C1 segment of cervical spinal cord (tissue), 14 donors: ENCODE measurements around the gene HSPA12A.

Source experiments
- DNase-seq, 14 donors: peaks; one replicate each; lab custom pipeline; 2025; lab: John Stamatoyannopoulos, UW

The HSPA12A gene, protein sequence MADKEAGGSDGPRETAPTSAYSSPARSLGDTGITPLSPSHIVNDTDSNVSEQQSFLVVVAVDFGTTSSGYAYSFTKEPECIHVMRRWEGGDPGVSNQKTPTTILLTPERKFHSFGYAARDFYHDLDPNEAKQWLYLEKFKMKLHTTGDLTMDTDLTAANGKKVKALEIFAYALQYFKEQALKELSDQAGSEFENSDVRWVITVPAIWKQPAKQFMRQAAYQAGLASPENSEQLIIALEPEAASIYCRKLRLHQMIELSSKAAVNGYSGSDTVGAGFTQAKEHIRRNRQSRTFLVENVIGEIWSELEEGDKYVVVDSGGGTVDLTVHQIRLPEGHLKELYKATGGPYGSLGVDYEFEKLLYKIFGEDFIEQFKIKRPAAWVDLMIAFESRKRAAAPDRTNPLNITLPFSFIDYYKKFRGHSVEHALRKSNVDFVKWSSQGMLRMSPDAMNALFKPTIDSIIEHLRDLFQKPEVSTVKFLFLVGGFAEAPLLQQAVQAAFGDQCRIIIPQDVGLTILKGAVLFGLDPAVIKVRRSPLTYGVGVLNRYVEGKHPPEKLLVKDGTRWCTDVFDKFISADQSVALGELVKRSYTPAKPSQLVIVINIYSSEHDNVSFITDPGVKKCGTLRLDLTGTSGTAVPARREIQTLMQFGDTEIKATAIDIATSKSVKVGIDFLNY

DNA sequence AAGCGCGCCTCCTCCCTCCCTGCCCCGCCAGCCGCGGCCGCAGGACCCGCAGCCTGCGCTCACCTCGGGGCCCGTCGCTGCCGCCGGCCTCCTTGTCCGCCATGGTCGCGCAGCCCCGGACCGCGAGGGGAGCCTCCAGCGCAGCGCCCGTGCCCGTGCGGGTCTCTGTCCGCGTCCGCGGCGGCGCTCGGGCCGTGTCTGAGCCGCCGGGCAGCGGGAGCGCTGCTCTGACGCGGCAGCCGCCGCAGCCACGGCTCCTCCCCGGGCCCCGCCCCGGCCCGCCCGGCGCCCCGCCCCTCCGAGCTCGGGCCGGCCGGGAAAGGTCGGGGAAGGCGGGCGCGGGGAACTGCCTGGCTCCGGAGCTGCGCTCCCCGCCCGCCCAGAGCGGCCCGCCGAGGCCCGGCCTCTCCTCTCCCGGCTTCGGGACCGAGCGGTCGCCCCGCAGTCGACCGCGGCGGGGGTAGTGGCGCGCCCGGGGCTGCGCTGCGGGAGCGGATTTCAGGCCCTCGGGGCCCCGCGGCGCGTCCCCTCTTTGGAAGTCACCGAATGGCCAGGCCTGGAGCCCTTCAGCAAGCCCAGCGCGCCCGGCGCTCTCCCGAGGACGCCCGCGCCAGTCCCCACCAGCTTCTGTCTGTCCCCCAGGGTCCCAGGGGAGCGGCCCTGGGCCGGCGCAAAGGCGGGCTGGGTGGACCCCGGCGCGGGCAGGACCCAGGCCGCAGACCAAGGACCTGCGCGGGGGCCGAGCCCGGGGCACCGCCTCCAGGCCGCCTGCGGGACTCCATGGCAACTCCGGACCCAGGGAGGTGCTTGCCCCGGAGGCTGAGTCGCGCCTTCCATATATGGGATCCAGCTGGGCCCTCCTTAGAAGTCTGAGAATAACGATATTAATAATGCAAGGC lies at the start of gene HSPA12A:
Gene HSPA12A, minus strand, starts transcription at position 200 of the 899 bp plus-strand sequence. Its CDS starts 97 bp downstream, at position 103.
- peak in 13 of 14 donors; percentile 27 to 82 (median 55) for DNase-seq

DNA sequence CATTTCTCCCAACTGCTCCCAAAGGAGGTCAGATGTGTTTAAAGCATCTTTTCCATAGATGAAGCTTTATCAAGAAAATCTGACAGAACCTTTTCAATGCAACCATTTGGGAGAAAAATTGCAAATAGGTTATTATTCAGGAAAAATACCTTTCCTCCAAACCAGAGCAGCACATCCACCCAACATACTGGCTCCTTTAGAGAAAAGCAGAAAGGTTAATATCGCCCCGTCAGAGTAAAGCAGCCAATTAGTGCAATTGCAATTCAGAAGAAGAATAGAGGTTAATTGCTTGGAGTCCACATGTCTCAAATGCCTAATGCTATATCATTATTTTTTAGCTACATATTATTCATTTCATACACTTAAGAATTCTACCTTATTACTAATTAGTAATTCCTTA lies 48.9 kb upstream of the HSPA12A start:
- no peak for DNase-seq

DNA sequence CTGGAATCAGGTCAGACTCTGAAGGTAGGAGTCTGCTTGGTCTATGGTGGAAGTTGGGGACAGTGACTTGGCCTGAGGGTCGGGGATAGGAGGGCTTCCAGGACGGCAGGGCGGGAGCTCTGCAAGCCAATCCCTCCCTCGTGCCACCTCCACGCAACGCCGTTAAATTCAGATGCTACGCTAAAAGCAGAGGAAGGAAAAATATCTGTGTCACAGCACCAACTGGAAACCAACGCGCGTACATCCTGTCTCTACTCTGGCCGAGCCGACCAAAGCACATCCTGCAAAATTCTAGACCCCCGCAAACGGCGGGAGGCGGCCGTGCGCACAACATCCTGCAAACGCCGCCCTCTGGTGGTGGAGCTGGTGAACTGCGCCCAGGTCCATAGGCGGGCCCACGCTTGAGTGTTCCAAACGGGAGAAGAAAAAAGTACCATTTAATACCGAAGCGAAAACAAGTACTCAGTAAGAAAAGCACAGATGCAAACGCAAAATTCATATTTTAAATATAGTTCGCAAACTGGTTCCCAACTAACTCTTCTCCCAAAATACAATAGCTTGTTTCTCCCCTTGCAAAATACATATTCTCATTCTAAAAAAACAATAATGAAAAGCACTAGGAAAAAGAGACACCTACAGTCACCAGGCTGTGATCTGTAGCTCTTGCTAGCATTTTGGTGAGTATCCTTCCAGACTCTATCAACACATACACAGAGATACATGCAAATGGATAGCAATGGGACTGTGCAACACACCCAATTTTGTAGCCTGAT lies 45.7 kb upstream of the HSPA12A start:
- DNase-seq, result peak in 13 of 14 donors; percentile 8 to 76 (median 40)

DNA sequence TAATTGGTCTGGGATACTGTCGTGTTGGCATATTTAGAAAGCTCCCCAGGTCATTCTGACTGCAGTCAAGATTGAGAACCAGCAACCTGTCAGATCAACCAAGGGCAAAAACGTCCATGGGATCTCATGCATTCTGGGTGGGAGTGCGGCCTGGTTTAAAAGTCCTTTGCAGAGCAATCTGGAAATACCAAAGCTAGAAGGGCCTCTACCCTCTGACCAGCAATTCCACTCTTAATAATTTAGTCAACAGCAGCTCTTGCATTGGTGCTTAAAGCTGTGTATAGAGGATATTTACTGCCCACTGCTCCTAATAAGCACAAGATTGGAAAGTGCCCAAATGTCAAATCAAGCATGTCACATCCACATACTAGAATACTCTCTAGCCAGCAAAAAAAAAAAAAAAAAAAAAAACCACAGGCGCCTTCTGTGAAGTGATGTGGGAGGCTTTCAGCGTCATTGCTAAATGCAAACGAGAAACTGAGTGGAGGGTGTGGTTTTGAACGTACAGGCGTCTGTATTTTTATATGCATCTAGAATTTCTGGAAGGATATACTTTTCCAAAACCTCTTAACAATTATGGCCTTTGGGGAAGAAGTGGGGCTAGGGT lies 44.8 kb upstream of the HSPA12A start:
- DNase-seq, result no peak

DNA sequence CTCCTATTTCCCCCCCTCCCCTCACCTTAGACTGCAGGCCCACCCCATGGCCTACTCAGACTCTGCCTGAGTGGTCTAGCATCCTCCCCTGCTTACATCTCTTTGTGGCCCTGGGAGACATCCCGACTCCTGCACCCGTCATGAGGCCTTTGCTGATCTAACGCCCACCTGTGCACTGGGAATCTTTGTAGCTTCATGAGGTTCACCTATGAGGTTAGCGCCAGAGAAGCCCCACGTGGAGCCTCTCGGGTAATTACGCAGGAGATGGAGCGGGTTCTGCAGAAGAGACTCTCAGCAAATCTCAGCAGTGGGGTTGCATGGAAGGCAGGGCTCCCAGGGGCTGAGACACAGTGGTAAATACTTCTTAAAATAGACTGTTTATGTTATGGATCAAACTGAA lies 43.5 kb upstream of the HSPA12A start:
- DNase-seq, result no peak

DNA sequence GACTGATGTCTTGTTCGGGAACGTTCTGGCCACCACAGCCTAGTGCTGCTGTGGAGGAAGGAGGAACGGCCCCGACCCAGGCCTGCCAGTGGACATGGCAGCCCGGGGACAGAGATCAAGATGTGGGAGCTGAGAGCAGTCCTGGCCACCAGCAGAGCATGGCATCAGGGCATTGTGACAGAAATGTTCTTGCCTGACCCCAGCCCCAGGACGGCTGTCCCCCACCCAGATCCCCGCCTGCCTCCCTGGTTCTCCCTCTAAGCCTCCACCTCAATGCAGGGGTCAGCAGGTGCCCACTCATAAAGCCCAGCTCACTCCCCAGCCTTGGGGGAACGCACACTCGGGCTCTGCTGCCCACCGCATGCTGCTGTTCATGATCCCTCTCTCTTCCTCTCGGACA lies 42.9 kb upstream of the HSPA12A start:
- no peak for DNase-seq

DNA sequence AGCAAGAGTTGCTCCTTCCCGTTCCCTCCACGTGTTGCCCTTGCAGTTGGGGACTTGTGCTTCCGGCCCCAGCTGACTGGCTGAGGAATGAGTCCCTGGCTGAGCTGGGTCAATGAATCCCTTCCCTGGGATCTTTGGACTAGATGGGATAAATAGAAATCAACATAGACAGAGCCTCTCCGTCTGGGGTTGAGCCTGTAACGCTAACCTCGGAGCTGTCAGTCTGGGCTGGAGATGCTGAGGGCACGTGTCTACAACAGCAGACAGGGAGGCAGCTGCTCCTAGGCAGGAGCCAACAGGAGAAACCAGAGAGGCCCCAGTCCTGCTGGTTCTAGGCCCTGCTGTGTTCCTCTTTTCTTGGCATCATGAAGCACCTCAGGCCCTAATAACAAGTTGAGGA lies 42.3 kb upstream of the HSPA12A start:
- no peak for DNase-seq

DNA sequence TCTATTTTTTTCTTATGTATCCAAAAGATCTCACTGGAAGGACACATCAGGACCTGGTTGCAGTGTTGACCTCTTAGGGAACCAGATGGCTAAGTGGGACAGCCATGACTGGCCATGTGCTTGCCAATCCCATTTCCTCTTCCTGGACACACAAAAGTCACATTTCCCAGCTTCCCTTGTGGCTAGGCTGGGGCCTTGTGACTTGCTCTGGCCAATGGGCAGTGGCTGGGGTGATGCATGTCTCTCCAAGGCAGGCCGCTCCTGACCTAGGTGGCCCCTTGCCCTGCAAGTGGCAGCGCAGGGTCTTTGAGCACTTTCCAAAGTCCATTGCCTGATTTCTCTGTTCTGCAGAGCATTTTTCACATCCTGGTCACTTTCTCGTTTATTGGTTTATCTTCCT lies 41.7 kb upstream of the HSPA12A start:
- DNase-seq, result no peak

DNA sequence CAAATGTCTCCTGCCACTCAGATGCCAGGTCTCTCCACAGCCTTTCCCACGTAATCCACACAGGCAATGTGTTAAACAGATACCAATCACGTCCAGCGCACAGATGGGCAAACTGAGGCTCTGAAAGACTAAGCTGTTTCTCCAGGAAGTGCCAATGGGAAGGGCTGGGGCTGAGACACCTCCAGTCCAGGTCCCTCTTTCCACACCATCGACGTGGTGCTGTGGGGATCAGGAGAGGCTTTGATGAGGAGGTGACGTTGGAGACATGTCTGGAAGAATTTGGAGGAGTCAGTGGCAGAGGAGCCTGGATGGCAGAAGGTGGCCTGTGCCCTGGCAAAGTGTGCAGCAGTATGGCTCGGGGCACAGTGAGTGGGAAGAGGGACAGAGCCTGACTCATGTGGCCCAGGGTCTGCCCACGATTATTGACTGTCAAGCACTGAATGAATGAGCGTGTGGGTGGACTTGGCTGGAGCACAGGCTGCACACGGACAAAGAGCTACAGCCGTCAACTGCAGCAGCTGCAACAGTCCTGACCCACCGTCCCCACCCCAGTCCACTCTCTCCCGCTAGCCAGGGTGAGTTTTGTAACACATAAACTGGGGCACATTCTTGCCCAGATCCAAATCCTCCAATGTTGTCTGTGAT lies 40.8 kb upstream of the HSPA12A start:
- no peak for DNase-seq

DNA sequence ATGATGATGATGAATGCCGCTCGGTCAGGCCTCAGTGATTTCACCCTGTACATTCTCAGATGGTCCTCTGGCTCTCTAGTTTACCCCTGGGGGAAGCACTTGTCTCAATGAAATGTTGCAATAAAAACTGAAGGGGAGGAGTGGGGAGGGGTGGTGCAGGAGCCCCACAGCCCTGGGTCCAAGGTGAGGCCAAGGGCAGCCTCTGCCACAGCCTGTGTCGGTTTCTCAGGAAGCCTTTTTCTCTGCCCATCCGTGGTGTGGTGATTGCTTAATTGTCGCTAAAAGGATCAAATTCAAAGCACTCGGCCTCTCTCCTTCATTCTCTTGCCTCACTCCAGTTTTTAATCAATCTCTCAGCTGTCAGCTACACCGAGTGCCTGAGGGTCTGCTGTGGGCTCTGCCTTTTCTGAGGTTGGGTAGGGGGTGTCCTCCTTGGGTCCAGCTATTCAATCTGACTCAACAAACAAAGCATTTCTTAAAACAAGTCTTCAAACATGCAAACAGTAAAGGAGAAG lies 39.1 kb upstream of the HSPA12A start:
- no peak for DNase-seq

DNA sequence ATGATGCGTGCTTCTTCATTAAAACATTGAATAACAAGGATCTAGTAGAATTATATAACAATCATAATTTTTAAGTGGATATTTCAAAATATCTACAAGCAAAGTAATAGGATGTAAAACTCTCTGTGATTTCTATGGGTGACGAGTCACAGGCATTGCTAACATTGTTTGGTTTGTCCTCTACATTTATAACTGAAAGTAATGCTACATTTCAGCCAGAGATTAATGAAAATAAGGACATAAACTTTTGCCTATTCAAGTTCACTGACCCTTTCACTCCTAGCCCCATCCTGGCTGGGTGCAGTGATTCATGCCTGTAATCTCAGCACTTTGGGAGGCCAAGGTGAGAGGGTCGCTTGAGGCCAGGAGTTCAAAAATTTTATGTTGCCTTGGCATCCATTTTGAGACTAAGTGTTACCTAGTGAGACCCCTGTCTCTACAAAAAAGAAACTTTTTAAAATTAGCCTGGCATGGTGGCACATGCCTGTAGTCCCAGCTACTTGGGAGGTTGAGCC lies 38.4 kb upstream of the HSPA12A start:
- DNase-seq, result no peak

DNA sequence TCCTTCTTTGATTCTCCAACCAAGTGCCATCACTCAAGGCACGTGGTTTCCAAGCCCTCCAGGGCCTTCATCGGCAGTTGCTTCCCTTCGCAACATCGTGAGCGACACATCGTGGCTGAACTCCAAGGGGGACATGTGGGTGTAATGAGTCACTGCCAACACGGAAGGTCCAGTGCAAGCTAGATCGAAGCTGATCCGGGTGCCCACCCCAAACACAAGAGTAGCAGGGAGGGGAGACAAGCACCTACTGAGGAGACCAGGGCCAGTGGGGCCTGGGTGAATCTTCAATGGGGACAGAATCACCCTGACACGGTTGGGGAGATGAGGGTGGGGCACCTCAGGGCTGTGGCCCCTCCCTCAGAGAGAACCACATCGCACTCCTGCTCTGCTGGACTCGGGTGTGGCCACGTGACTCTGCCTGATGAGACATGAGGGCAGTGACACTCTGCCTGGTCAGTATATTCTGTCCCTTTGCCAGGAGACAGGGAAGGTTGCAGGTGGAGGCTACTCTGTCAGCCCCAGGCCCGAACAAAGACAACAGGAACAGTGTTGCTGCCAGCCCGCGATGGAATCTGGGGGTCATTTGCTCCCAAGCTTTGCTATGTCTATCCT lies 36.8 kb upstream of the HSPA12A start:
- no peak for DNase-seq

DNA sequence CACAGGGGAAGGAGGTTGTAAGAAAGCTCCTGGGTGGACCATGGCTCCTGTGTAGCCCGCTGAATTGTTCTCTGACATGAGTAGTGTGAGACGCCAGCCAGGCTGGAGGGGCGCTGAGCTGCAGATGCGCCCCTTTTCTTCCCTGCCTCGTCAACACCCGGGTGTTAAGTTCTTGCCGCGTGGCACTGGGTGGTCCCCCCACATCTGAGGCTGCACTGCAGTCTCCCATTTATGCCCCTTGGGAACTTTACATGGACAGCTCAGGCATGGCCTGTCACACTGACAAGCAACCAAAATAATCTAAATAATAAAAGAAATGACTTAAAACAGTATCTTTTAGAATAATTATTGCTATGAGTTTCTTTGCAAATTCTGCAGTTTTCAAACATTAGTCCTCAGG lies 34.6 kb upstream of the HSPA12A start:
- no peak for DNase-seq

DNA sequence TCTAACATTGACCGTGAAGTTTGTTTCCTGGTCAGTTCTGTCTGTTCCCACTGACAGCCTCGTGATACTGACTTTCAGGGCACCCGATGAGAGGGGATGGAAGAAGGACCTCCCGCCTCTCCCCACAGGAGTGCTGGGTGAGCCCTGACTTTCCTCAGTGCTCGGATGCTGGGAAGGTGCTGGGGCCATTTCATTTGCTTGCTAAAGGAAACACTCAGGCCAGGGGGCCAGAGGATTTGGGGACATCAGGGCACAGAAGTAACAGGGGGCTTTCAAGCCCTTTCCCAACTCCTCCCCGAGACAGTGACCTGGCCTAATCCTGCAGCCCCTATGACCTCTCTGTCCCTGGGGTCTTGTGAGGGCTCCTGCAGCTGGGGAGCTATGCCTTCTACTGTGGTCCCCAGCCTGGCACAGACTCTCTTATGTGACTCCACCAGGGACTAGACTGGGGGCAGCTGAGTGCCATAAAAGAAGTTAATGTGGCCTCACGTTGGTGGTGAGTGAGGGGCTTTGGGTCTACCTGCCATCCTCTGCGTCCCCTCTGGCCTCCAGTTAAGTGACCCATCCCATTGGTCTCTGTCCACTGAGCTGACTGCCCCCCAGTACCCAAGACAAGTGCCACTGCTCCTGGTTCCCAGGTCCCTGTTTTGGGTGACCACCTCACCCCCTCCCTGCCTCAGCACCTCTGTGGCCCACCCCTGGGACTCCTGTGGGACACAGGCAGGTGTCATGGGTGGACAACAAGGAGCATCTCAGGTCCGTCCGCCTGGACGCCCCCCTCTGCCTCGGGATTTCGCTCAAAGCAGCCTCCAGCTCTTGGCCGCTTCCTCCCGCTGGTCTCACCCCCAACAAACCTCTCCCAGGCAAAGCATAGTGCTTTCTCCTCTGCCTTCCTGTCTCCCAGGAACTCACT lies 33.4 kb upstream of the HSPA12A start:
- DNase-seq, result no peak

DNA sequence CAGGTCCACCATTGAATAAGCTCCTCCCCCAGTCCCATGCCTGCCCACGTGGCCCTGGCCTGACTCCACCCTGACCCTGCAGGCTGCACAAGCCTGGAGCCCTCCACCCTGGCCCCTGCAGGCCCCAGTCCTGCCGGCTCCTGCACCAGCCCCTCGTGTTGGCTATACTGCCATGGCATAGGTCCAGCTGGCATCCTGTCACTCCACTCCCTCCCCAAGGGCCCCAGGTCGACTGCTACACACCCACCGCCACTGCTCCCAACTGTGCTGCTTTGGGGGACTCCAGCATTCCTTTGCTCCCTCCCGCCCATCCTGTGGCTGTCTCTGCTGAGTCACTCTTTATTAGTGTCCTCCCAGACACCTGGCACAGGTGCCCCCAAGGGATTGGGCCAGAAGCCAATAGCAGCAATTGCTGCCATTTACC lies 32.4 kb upstream of the HSPA12A start:
- DNase-seq, result no peak

DNA sequence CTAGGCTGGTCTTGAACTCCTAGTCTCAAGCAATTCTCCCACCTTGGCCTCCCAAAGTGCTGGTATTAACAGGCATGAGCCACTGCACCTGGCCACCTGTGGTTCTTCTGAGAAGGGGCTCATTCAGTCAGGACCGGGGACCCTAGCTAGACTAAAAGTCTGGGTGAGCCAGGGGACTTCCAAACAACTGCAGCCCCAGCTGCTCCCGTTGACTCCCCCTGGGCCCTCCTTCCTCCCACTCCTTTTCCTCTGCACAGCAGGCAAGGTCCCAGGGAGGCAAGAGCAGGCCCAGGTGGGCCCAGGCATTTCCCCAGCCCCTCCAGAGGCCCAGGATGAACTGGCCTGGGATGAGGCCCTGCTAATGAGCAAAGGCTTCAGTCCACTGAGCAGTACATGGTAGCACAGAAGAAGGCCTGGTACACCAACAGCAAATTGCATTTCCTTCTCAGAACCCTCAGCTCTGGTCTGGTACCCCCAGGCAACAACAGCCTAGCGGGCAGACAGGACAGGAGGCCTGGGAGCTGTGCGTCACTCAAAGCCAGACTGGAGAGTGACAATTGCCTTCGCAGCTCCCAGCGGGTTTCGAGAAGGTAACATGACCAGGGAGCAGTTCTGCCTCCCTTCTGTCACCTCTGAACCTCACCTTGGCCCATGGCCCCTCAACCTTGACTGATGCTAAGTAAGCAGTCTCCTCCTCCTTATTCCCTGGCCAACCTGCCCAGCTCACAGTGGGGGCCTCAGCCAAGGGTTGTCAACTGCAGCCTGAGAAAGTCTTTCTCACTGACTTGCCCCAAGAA lies 30.7 kb upstream of the HSPA12A start:
- DNase-seq, result no peak

DNA sequence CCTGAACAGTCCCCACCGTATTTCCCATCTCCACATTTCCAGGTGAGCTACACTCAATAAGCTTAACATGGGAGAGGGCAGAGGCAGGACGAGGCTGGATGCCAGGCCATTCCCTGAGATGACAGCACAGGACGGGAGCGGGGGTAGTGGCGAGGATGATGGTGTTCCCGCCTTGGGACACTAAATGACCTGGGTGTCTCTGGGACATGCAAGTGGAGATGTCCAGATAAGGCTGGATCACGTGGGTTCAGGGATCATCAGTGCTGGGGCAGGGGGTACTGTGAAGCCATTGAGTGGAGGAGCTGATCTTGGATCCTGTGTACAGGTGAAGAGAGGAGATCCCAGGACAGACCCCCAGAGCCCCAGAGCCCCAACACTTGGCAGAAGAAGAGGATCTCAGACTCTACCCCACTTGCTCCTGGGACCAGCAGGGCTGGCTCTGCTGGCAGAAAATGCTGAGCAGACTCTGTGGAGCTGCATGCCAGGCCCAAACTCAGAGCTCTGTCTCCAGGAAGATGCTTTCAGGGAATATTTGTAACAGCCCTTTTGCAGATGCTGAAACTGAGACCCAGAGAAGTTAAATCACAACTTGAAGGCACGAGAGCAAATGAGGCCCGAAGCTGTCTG lies 29.7 kb upstream of the HSPA12A start:
- DNase-seq, result no peak
